Neural cell (in vitro differentiated cells): Measurements from ENCODE around the gene ENO1. TPM values are rescaled to one million over a fixed set of nuclear protein-coding genes. Genes with fewer than 3 reads are reported as not detected.

Experiments
- H2AFZ ChIP-seq: fragments of 200-600, 300-800 bp; sonication (generic), shearing (Covaris generic); 2 replicates; pipeline ENCODE4 v1.6.0; 2014; ENCODE audit warnings: low read depth, mild to moderate bottlenecking, antibody characterized with exemption, low read length, moderate library complexity
- H3F3A ChIP-seq: fragments of 200-600 bp; shearing (Covaris generic); 2 replicates; pipeline ENCODE4 v1.6.1; 2016; ENCODE audit warnings: mild to moderate bottlenecking, moderate library complexity, mixed read lengths, antibody characterized with exemption, low read length; ENCODE audit not compliant: insufficient read depth, poor library complexity, severe bottlenecking
- H3K27ac ChIP-seq: fragments of 200-600, 300-800 bp; sonication (generic), shearing (Covaris generic); 2 replicates; pipeline ENCODE4 v1.5.1; 2014; ENCODE audit warnings: mild to moderate bottlenecking, low read length, moderate library complexity
- H3K27me3 ChIP-seq: fragments of 300-800, 200-600 bp; sonication (generic), shearing (Covaris generic); 2 replicates; pipeline ENCODE4 v1.6.0; 2014; ENCODE audit warnings: mild to moderate bottlenecking, low read depth, low read length, moderate library complexity; ENCODE audit not compliant: insufficient read depth
- H3K36me3 ChIP-seq: fragments of 300-800, 200-600 bp; sonication (generic), shearing (Covaris generic); 2 replicates; pipeline ENCODE4 v1.5.1; 2014; ENCODE audit warnings: mild to moderate bottlenecking, antibody characterized with exemption, low read length, moderate library complexity; ENCODE audit not compliant: insufficient read depth
- H3K4me2 ChIP-seq: fragments of 300-800, 200-600 bp; sonication (generic), shearing (Covaris generic); 2 replicates; pipeline ENCODE4 v1.6.0; 2014; ENCODE audit warnings: mild to moderate bottlenecking, low read length
- H3K4me3 ChIP-seq: fragments of 300-800, 200-600 bp; sonication (generic), shearing (Covaris generic); 2 replicates; pipeline ENCODE4 v1.5.1; 2014; ENCODE audit warnings: mild to moderate bottlenecking, low read length, moderate library complexity
- H3K79me2 ChIP-seq: fragments of 200-600 bp; shearing (Covaris generic); replicated peaks from 2 replicates; pipeline ENCODE4 v1.6.0; 2014; ENCODE audit warnings: mild to moderate bottlenecking, low read length, moderate library complexity; ENCODE audit not compliant: insufficient read depth
- H3K9ac ChIP-seq: fragments of 300-800, 200-600 bp; sonication (generic), shearing (Covaris generic); 2 replicates; pipeline ENCODE4 v1.6.1; 2016; ENCODE audit warnings: mild to moderate bottlenecking, low read length, mixed read lengths
- H3K9me2 ChIP-seq: fragments of 200-600 bp; shearing (Covaris generic); 2 replicates; pipeline ENCODE4 v1.6.1; 2016; ENCODE audit warnings: mild to moderate bottlenecking, low read length, mixed read lengths; ENCODE audit not compliant: insufficient read depth
- H3K9me3 ChIP-seq: fragments of 200-600, 300-800 bp; sonication (generic), shearing (Covaris generic); 2 replicates; pipeline ENCODE4 v1.6.1; 2016; ENCODE audit warnings: mild to moderate bottlenecking, mixed run types, low read length, moderate library complexity, mixed read lengths
- H4K20me1 ChIP-seq: fragments of 200-600 bp; shearing (Covaris generic); 2 replicates; pipeline ENCODE4 v1.6.1; 2016; ENCODE audit warnings: mild to moderate bottlenecking, mixed run types; ENCODE audit not compliant: insufficient read depth
- EP300 ChIP-seq: fragments of 450-650 bp; conservative IDR thresholded peaks from 2 replicates; pipeline ENCODE4 v1.6.1; 2014; ENCODE audit warnings: antibody characterized with exemption, mild to moderate bottlenecking, moderate library complexity; ENCODE audit not compliant: poor library complexity, severe bottlenecking
- EZH2 ChIP-seq: fragments of 200-600, 300-800 bp; shearing (Covaris generic), sonication (generic); IDR thresholded peaks from 2 replicates; pipeline ENCODE4 v1.6.1; 2014; ENCODE audit warnings: antibody characterized with exemption, low read length, borderline replicate concordance, mild to moderate bottlenecking; ENCODE audit not compliant: insufficient read depth, poor library complexity, severe bottlenecking
- MXI1 ChIP-seq: fragments of 450-650 bp; conservative IDR thresholded peaks from 2 replicates; pipeline ENCODE4 v1.6.1; 2014; ENCODE audit warnings: antibody characterized with exemption, mild to moderate bottlenecking; ENCODE audit not compliant: poor library complexity, severe bottlenecking
- POLR2AphosphoS5 ChIP-seq: IDR thresholded peaks from 2 replicates; pipeline ENCODE4 v1.6.1; 2012
- RAD21 ChIP-seq: fragments of 450-650 bp; conservative IDR thresholded peaks from 2 replicates; pipeline ENCODE4 v1.6.1; 2014; ENCODE audit warnings: antibody characterized with exemption, mild to moderate bottlenecking, moderate library complexity
- SMC3 ChIP-seq: fragments of 450-650 bp; conservative IDR thresholded peaks from 2 replicates; pipeline ENCODE4 v1.6.1; 2014; ENCODE audit warnings: antibody characterized with exemption, mild to moderate bottlenecking, moderate library complexity; ENCODE audit not compliant: poor library complexity
- TAF1 ChIP-seq: IDR thresholded peaks from 2 replicates; pipeline ENCODE4 v1.6.1; 2012; ENCODE audit warnings: low read depth
- polyA plus RNA-seq: library from polyadenylated mRNA; depleted of rRNA; stranded (reverse); fragments of >200 nt; gene quantifications from 2 replicates; pipeline ENCODE4 v1.2.3, GENCODE V29; 2014
- TF ChIP-seq, protein P1 (sequence below): IDR thresholded peaks from 2 replicates; pipeline ENCODE4 v1.6.1; 2012; ENCODE audit warnings: borderline replicate concordance
- TF ChIP-seq, protein P2 (sequence below): fragments of 450-650 bp; IDR thresholded peaks from 2 replicates; pipeline ENCODE4 v1.5.1; 2014; ENCODE audit warnings: antibody characterized with exemption, mild to moderate bottlenecking, moderate library complexity; ENCODE audit not compliant: poor library complexity, severe bottlenecking

Gene ENO1
- polyA plus RNA-seq, 1 donor from 2014 or later, result 199 TPM

DNA sequence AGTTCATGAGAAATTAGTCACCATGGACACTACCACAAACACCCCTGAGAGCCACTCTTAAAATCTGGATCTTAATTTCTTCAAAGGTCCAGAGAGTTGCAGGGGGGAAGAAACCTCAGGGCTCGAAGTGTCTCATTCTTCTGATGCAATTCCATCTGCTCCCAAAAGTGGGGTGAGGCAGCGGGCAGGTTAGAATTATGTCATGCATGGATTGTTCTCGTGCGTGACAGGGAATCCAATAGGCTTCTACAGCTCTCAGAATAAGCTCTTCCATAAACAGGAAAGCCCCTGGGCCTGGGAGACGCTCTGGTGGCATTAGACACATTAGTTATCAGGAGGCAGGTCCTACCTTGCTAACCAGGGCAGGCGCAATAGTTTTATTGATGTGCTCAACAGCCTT, 8.4 kb downstream of the ENO1 start:
- Histone ChIP-seq H3F3A (no peaks in the 10 kb centered on the region), H3K27me3 (no peaks in the 10 kb centered on the region), H4K20me1 (no peaks in the 10 kb centered on the region), H3K9ac (no peak overlapping the region), H3K4me2 (no peak overlapping the region), H3K27ac (no peak overlapping the region), H3K9me2 (no peaks in the 10 kb centered on the region), H3K79me2 (peaks cover 2% of the 10 kb centered on the region), H3K4me3 (no peak overlapping the region), H3K36me3 (peaks cover 8% of the 10 kb centered on the region), H2AFZ (no peak overlapping the region), H3K9me3 (no peaks in the 10 kb centered on the region)
- TF ChIP-seq EP300 (no peak), EZH2 (no peak), RAD21 (no peak)

DNA sequence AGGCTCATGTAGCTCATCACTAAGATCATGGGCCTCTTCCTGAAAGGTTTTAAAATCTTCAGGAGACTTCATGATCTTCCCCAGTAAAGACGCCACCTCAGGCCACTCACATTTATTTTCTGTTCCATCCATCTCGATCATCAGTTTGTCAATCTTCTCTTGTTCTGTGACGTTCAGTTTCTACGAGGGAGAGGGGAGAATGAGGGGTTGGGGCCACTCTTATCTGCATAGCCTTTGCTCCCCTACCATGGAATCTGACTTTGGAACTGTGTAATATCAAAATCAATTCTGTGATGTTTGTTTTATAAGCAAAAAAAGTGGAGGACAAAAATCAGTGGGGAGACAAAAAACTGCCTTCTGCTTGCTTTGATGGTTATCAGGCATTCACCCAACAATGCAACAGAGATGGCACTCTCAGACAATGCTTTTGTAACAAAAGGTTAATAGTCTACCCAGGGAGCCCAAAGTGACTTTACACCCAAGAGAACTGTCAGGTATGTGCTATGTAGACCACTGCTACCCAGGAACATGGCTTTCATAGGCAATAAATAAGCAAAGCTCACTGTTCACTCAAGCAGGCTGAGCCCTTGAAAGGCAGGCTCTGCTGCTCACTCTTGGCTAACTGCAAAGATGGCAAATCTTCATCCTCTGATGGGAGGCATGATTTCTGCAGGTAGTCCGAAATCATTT, 10.5 kb downstream of the ENO1 start:
- H3K27ac ChIP-seq, result no peak overlapping the region
- H2AFZ ChIP-seq, result no peak overlapping the region
- no peak overlapping the region for H3K4me3 ChIP-seq
- H3F3A ChIP-seq, result no peaks in the 10 kb centered on the region
- no peak overlapping the region for H3K4me2 ChIP-seq
- H3K36me3 ChIP-seq, result peaks cover 2% of the 10 kb centered on the region
- no peaks in the 10 kb centered on the region for H3K27me3 ChIP-seq
- no peaks in the 10 kb centered on the region for H3K9me3 ChIP-seq
- H3K9ac ChIP-seq, result no peak overlapping the region
- H4K20me1 ChIP-seq, result no peaks in the 10 kb centered on the region
- TF ChIP-seq RAD21, result no peak
- no peak for TF ChIP-seq SMC3
- no peak for TF ChIP-seq EZH2
- TF ChIP-seq EP300, result no peak
- no peak for TF ChIP-seq TAF1
- TF ChIP-seq, protein P1, sequence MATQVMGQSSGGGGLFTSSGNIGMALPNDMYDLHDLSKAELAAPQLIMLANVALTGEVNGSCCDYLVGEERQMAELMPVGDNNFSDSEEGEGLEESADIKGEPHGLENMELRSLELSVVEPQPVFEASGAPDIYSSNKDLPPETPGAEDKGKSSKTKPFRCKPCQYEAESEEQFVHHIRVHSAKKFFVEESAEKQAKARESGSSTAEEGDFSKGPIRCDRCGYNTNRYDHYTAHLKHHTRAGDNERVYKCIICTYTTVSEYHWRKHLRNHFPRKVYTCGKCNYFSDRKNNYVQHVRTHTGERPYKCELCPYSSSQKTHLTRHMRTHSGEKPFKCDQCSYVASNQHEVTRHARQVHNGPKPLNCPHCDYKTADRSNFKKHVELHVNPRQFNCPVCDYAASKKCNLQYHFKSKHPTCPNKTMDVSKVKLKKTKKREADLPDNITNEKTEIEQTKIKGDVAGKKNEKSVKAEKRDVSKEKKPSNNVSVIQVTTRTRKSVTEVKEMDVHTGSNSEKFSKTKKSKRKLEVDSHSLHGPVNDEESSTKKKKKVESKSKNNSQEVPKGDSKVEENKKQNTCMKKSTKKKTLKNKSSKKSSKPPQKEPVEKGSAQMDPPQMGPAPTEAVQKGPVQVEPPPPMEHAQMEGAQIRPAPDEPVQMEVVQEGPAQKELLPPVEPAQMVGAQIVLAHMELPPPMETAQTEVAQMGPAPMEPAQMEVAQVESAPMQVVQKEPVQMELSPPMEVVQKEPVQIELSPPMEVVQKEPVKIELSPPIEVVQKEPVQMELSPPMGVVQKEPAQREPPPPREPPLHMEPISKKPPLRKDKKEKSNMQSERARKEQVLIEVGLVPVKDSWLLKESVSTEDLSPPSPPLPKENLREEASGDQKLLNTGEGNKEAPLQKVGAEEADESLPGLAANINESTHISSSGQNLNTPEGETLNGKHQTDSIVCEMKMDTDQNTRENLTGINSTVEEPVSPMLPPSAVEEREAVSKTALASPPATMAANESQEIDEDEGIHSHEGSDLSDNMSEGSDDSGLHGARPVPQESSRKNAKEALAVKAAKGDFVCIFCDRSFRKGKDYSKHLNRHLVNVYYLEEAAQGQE, result no peak
- TF ChIP-seq, protein P2, sequence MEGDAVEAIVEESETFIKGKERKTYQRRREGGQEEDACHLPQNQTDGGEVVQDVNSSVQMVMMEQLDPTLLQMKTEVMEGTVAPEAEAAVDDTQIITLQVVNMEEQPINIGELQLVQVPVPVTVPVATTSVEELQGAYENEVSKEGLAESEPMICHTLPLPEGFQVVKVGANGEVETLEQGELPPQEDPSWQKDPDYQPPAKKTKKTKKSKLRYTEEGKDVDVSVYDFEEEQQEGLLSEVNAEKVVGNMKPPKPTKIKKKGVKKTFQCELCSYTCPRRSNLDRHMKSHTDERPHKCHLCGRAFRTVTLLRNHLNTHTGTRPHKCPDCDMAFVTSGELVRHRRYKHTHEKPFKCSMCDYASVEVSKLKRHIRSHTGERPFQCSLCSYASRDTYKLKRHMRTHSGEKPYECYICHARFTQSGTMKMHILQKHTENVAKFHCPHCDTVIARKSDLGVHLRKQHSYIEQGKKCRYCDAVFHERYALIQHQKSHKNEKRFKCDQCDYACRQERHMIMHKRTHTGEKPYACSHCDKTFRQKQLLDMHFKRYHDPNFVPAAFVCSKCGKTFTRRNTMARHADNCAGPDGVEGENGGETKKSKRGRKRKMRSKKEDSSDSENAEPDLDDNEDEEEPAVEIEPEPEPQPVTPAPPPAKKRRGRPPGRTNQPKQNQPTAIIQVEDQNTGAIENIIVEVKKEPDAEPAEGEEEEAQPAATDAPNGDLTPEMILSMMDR, result no peak
- TF ChIP-seq MXI1, result no peak
- no peak for TF ChIP-seq POLR2AphosphoS5
- H3K9me2 ChIP-seq, result no peaks in the 10 kb centered on the region
- H3K79me2 ChIP-seq, result no peaks in the 10 kb centered on the region
